H54 (cell line): ENCODE data around the gene SIX5.
"Not testable (repeated sequence)": the region's sequence is repeated elsewhere in the genome, so short reads cannot be mapped to it uniquely, and the experiment has no call there.

Experiments used
- DNase-seq: peaks from one replicate; pipeline ENCODE4 v3.0.0; 2011; ENCODE audit warnings: low spot score, mixed read lengths; ENCODE audit not compliant: insufficient read length
- FAIRE-seq: peaks from 3 replicates; lab custom pipeline; 2011; peaks lifted over from hg19 to GRCh38; lab: Jason Lieb, UNC
- POLR2A ChIP-seq: IDR thresholded peaks from 2 replicates; pipeline ENCODE4 v1.6.1; 2011; ENCODE audit warnings: low read depth, mild to moderate bottlenecking, low read length

SIX5 gene

DNA sequence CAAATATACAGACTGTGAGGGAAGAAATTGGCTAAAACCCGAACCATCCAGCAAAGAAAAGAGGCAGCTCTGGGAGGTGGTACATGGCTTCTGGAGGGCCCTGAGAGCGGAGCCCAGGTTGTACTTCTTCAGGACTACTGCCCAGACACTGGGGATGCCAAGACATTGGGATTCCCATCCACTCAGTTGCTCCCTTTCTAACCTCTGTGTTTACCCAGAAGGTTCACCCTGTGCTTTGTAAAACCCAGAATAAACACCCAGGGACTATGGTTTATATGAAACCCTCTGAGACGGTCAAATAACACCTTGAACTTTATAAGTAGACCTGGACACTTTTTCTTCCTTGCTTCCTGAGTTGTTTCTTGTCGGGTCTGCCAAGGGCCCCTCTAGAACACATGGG is 26.1 kb downstream of the SIX5 start:
- FAIRE-seq (no peak), DNase-seq (no peak)
- TF ChIP-seq POLR2A = no peak

DNA sequence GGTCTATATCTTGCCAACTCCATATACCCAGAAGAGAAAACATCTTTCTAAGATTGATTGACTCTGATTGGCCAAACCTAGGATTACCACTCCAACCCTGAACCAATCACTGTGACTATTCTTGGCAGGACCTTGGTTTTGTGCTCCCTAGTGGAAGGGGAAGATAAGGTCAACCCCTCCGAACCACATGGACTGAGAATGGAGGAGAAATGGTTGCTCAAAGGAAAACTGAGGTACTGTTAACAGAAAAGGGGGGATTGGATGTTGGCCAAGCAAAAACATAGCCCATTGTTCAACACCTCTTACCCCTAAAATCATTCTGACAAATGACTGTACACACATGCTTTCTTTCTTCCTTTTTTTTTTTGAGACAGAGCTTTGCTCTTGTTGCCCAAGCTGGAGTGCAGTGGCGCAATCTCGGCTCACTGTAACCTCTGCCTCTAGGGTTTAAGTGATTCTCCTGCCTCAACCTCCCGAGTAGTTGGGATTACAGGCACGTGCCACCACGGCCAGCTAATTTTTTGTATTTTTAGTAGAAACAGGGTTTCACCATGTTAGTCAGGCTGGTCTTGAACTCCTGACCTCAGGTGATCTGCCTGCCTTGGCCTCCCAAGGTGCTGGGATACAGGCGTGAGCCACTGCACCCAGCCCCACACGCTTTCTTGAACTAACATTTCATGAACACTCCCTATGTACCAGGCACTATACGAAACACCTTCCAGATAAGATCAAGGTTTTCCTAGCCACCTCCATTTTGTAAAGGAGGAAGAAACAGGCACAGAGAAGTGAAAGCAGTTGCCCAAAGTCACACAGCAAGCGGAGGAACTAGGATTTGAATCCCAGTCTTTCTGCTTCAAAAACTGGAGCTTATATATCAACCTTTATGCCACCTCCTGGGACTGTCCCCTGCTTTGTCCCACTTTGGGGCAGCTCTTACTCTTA is 29.3 kb downstream of the SIX5 start:
- FAIRE-seq (no peak), DNase-seq (no peak)
- TF ChIP-seq POLR2A = no peak

DNA sequence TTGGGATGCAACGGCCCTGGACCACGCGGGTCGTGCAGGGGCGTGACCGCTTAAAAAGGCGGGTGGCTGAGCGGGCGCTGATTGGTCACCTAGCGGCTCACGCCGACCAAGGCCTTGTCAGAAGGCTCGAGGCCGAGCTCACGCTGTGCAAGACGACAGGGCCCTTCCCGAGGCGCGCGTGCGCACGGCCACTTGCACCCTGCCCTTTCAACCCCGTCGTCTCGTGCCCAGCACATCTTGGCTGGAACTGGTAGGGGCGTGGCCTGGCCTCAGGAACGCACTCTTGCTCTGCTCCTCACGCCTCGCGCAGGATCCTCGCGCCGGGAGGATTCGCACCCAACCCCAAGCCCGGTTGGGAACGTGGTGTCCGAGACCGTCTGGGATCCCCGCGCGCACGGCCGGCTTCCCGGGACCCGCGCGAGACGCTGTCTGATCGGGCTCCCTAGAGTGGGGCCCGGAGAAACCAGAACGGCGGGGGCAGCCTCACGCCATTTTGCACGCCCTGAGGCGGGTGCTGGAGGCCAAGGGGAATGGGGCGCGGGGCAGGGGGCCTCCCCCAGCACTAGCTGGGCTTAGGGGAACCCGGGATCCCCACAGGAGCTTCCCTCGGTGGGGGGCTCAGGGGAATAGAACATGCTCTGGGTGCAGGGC is 35.8 kb downstream of the SIX5 start, which contains the start of gene MEIOSIN:
MEIOSIN (plus strand) TSS at position 280 of the 651 bp plus-strand sequence. CDS start 1,938 bp downstream, outside the sequence.
- TF ChIP-seq POLR2A = no peak
- FAIRE-seq = no peak
- DNase-seq = no peak

DNA sequence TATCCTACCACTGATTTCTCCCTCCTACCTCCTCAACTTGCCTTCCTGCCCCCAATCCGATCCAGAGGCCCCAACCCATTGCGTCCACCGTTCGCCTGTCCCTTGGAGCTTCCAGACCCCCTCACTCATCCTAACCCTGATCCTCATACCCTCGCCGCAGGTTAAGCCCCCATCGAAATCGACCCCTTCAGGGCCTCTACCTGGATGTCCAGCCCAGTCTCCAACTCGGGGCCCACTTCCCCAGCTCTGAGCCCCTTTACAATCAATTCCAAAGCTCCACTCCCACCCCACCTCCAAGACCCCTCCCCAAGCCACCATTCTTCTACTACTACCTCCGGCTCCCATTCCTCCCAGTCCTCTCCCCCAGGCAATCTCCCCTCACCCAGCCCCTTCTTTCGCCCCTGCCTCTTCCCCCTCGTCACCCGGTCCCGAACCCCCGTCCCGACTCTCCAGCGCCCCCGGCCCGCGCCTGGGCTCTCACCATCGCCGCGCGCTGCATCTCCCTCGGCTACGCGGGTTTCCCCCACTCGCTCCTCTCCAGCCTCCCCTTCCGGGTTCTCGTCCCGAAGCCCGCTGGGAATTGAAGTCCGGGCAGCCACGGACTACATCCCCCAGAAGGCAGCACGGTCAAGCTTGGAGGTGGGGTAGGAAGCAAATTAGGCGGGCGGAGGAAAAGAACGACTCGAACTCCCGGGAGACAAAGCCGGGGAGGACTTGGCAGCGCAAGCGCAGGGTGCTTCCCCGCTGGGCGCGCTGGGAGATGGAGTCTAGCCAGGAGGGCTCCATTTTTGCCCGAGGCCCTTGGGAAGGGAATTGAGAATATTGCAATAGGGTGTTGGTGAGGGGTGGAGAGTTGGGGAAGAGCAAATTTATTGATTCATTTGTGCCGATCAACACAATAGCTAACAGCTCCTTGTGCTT is 38.4 kb downstream of the SIX5 start, which contains the start of gene FBXO46:
FBXO46 (minus strand) TSS at position 529 of the 921 bp plus-strand sequence. CDS start 17,401 bp downstream, outside the sequence.
- FAIRE-seq (peak; percentile 11), DNase-seq (peak; percentile 79)
- TF ChIP-seq POLR2A = peak; percentile 51; the same call in 1 of the 2 replicates

DNA sequence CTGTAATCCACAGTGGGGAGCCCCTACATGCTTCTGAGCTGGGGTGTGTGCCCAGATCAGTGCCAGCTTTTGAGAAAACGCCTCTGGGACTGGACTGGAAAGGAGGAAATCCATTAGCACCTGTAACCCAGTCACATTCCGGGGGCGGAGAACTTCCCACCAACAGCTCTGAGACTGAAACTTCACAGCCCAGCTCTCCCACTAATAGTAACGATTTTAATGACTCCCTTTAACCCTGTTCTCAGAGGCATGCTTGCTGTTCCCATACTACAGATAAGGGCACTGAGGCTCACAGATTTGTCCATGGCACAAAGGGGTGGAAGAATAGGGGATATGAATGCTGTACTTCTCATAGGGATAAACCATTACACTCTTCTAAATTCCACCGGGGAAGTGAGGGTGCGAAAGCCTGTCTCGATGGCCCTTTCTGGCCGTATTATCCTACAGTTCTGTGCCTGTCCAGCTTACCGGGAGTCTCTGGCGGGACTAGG is 39.2 kb downstream of the SIX5 start:
- TF ChIP-seq POLR2A = no peak
- DNase-seq (no peak), FAIRE-seq (no peak)

DNA sequence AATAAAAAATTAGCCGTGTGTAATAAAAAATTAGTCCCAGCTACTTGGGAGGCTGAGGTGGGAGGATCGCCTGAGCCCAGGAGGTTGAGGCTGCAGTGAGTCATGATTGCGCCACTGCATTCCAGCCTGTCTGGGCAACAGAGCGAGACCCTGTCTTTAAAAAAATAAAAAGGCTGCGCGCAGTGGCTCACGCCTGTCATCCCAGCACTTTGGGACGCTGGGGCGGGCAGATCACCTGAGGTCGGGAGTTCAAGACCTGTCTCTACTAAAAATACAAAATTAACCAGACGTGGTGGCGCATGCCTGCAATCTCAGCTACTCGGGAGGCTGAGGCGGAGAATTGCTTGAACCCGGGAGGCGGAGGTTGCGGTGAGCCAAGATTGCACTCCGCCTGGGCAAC is 40.4 kb downstream of the SIX5 start:
- DNase-seq, FAIRE-seq: not testable (repeated sequence)

DNA sequence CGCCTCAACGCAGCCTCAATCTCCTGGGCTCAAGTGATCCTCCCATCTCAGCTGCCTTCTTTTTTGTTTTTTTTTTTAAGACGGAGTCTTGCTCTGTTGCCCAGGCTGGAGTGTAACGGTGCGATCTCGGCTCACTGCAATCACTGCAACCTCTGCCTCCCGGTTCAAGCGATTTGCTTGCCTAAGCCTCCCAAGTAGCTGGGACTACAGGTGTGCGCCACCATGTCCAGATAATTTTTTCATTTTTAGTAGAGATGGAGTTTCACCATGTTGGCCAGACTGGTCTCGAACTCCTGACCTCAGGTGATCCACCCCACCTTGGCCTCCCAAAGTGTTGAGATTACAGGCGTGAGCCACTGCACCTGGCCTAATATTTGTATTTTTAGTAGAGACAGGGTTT is 49.0 kb downstream of the SIX5 start:
- not testable (repeated sequence) for DNase-seq, FAIRE-seq

DNA sequence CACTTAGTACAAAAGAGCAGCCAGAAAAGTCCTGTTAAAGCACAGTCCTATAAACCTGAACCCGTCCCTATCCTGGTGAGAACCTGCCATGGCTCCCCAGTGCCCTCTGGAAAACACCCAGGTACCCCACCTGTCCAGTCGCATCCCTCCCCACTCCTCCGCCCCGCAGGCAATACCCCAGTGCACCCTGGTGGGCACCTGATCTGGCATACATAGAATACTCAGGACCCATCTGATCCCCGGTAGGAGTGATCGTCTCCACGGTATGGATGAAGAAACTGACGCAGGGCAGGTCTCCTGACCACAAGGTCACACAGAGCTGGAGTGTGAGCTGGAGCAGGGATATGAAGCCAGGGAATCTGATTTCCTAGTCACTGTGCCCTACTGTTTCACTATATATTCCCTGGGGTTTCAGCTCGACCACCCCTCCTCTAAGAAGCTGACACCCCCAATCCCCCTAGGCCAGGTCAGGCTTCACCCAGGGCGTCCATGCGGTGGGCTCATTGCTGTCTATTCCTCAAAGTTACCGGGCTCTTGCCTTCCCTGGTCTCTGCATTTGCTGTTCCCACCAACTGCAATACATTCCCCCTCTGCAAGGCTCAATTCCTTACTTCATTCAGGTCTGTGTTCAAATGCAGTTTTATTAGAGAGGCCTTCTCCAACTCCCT is 50.9 kb downstream of the SIX5 start:
- TF ChIP-seq POLR2A = no peak
- FAIRE-seq = no peak
- no peak for DNase-seq

DNA sequence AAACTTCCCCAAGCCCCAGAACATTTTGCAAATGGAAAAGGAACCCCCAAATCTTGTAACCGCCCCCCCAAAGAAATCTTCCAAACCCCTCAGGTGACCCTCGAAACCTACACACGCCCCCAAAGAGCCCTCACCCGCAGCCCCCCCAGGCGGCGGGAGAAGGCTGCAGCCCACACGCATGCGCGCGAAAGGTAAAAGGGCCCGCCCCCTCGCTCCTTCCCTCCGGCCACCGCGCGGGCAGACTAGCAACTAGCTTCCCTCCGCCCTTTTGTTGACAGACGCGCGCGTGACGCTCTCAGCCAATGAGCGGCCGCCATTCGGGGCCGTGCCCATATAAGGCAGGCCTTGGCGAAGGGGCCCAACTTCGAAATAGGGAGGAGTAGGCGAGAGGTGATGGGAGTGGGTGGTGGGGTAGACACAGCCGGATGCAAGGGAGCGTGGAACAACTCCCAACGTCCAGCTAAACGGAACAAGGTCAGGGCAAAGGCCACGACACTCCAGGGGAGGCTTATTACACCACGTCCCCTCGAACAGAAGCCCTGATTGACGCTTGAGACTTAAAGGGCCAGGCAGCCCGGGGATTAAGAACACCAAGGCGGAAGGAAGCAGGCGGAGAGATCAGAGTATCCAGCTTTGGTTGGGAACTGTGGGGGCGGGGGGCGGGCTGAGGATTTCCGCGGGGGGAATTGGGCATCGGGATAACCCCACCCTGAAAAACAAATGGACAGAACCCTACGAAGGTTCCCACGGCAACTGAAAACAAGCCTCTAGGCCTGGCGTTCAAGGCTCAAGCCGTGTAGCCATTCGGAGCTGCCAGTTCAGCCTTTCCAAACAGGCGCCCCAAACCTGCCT is 51.7 kb downstream of the SIX5 start:
- FAIRE-seq = peak; percentile 91
- peak; percentile 76 for DNase-seq
- TF ChIP-seq POLR2A = 0 out of 2 replicates have a peak, but pooled peaks have one; percentile 14

DNA sequence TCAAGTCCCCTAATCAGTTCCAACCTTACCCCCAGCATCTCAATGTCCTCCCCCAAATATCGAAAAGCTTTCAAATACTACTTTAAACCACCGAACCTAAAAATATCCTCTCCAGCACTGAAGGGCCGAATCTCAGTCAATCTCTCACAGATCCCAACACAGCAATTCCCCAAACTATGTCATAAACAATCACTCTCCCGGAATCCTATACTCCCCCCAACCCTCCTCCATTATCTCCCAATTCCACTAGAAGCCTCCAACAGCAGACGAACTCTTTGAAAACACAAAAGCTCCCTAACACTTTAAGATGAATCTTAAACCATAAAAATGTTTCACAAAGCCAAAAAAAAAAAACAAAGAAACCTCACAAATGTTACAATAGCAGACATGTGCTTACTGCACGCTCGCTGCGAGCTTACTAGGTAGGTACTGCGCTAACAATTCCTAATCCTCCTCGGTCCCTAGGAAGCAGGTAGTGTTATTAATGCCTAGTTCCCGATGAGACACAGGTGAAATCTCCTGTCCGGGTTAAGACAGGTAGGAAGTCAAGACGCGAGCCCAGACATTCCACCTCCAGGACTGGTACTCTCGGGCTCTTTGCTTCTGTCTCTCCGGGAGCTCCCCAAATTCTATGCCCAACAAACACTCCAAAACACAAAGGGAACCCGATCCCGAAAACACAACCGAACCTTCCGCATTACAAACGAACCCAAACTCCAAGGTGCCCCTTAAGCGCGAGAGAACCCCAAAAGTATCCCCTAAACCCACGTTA is 52.5 kb downstream of the SIX5 start:
- FAIRE-seq = no peak
- no peak for TF ChIP-seq POLR2A
- no peak for DNase-seq

DNA sequence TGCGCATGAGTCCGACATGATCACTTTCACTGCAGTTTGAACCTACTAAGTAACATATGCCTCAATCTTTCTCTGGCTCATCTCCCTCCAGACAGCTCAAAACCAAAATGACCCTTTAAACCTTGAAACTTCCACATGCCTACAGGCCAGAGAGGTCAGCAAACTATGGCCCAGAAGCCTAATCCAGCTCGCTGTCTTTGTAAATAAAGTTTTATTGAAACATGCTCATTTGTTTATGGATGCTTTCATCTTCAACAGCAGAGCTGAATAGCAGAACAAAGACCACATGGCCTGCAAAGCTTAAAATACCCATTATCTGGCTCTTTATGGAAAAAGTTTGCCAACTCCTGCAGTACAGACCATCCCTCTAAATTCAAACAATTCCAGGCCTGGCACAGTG is 53.9 kb downstream of the SIX5 start:
- FAIRE-seq (no peak), DNase-seq (no peak)
- no peak for TF ChIP-seq POLR2A
